SK-MEL-5 (cell line): Measurements from ENCODE around the gene WAPL. TPM values are rescaled to one million over a fixed set of nuclear protein-coding genes. Genes with fewer than 3 reads are reported as not detected.
"Not testable (repeated sequence)": the region's sequence is repeated elsewhere in the genome, so short reads cannot be mapped to it uniquely, and the experiment has no call there.

Source experiments
- DNase-seq: peaks from one replicate; pipeline ENCODE4 v3.0.0-alpha.2; 2016; ENCODE audit warnings: low read depth, low spot score
- in situ Hi-C: cut with HindIII; loops from 2 replicates; pipeline ENCODE4 v1.10.0; 2016; ENCODE audit warnings: low sequenced_read_pairs, high pct_unique_total_duplicates, low pct_unique_long_range_greater_than_20kb
- polyA plus RNA-seq, 2 experiments: library from polyadenylated mRNA; depleted of rRNA; stranded (reverse); fragments of >200 nt; gene quantifications; 2 replicates each; pipeline ENCODE4 v1.2.3, GENCODE V29; 2015
- total RNA-seq: library from RNA; depleted of rRNA; stranded (reverse); fragments of >200 nt; shearing (Covaris generic); gene quantifications from 2 replicates; pipeline ENCODE4 v1.2.3, GENCODE V29; 2014; rRNA removed

Gene WAPL
- 24.5 and 29.6 TPM in 2 replicates for total RNA-seq
- 13.0 and 18.5 TPM in 2 replicates for polyA plus RNA-seq (2015; cell fraction: cytosol; rRNA removed)
- polyA plus RNA-seq (2015; cell fraction: nucleus; rRNA removed) = 16.8 and 19.0 TPM in 2 replicates

- in situ Hi-C loops = no loop called here
- peak; percentile 88 for DNase-seq
Observed at GRCh38 chr10:86521678-86522509, at the start of gene WAPL. WAPL (minus strand) TSS chr10:86521792; CDS start chr10:86518069, 3,723 bp downstream.

- in situ Hi-C loops = no loop called here
- no peak for DNase-seq
Observed at GRCh38 chr10:86569335-86569734, 47.7 kb upstream of the WAPL start.

- in situ Hi-C loops = not testable (repeated sequence)
Observed at GRCh38 chr10:86566518-86566917, 44.9 kb upstream of the WAPL start.

GRCh38 chr10:86563338-86563737 lies 41.7 kb upstream of the WAPL start:
- DNase-seq, in situ Hi-C loops: not testable (repeated sequence)

More at GRCh38 chr10:86566518-86566917, 44.9 kb upstream of the WAPL start:
- DNase-seq = peak; percentile 7

- in situ Hi-C loops, DNase-seq: not testable (repeated sequence)
Observed at GRCh38 chr10:86558695-86559094, 37.1 kb upstream of the WAPL start.

GRCh38 chr10:86556933-86557649 lies 35.5 kb upstream of the WAPL start:
- in situ Hi-C loops = no loop called here
- no peak for DNase-seq

GRCh38 chr10:86556532-86556931 lies 34.9 kb upstream of the WAPL start:
- in situ Hi-C loops = no loop called here
- DNase-seq = no peak

- no peak for DNase-seq
- in situ Hi-C loops = no loop called here
Observed at GRCh38 chr10:86553639-86554038, 32.0 kb upstream of the WAPL start.

GRCh38 chr10:86553213-86553612 lies 31.6 kb upstream of the WAPL start:
- no peak for DNase-seq
- in situ Hi-C loops = no loop called here

GRCh38 chr10:86547296-86547695 lies 25.7 kb upstream of the WAPL start:
- in situ Hi-C loops = no loop called here
- no peak for DNase-seq

- DNase-seq = no peak
Observed at GRCh38 chr10:86545101-86545500, 23.5 kb upstream of the WAPL start.

GRCh38 chr10:86540016-86540415 lies 18.4 kb upstream of the WAPL start:
- DNase-seq = no peak
- in situ Hi-C loops = no loop called here

More at GRCh38 chr10:86545101-86545500, 23.5 kb upstream of the WAPL start:
- in situ Hi-C loops = no loop called here

GRCh38 chr10:86538547-86538946 lies 17.0 kb upstream of the WAPL start:
- no peak for DNase-seq
- in situ Hi-C loops = no loop called here

GRCh38 chr10:86538040-86538439 lies 16.4 kb upstream of the WAPL start:
- in situ Hi-C loops, DNase-seq: not testable (repeated sequence)

- in situ Hi-C loops = no loop called here
- no peak for DNase-seq
Observed at GRCh38 chr10:86536294-86536861, 14.8 kb upstream of the WAPL start.

- in situ Hi-C loops = no loop called here
- DNase-seq = no peak
Observed at GRCh38 chr10:86535132-86535882, 13.7 kb upstream of the WAPL start.

- in situ Hi-C loops = no loop called here
- no peak for DNase-seq
Observed at GRCh38 chr10:86533328-86533727, 11.7 kb upstream of the WAPL start.
